Measurements from ENCODE around the gene MERTK. TPM values are rescaled to one million over a fixed set of nuclear protein-coding genes. Genes with fewer than 3 reads are reported as not detected.

The MERTK gene
- total and polyA plus RNA-seq, 2 donors (not counting 1 experiment from before 2014, with no cell fraction given): 0.04 to 0.34 TPM

GRCh38 chr2:111966241-111966640 is 67.8 kb downstream of the MERTK start:
- no CpG with 5 or more reads among the region's 1 CpG for WGBS (ENCODE audit: insufficient coverage)
- no peaks in the 10 kb centered on the region for H3K36me3 ChIP-seq (replicated peaks in 1 of 2; ENCODE audit: control extremely low read depth in 1 of 2, control insufficient read depth in 1 of 2, extremely low read depth in 1 of 2, insufficient read depth in 2 of 2, low read length in 1 of 2)
- H3K4me3 ChIP-seq (ENCODE audit: control extremely low read depth in 1 of 5, extremely low read depth in 1 of 5, insufficient read depth in 1 of 5, low read depth in 2 of 5, low read length in 4 of 5): no peak overlapping the region
- ChIA-PET CTCF (no interaction called here), POLR2A (no interaction called here)
- H3K4me3 Mint-ChIP-seq: no peak overlapping the region
- no peaks in the 10 kb centered on the region for H3K9me3 ChIP-seq (ENCODE audit: control extremely low read depth in 1 of 3, control insufficient read depth in 2 of 3, insufficient read depth in 1 of 3, low read length in 2 of 3)
- H3K27me3 Mint-ChIP-seq: peaks cover 11% of the 10 kb centered on the region
- H3K4me1 Mint-ChIP-seq: no peaks in the 10 kb centered on the region
- H3K4me1 ChIP-seq (ENCODE audit: control insufficient read depth in 2 of 2, insufficient read depth in 2 of 2, low read length in 2 of 2): no peaks in the 10 kb centered on the region
- H2AFZ ChIP-seq (ENCODE audit: insufficient read depth, low read depth, low read length, poor library complexity, severe bottlenecking): no peak overlapping the region
- no peak overlapping the region for H3K4me2 ChIP-seq (replicated peaks; ENCODE audit: low read depth, low read length, poor library complexity, severe bottlenecking)
- no peaks in the 10 kb centered on the region for H3K9me3 Mint-ChIP-seq (ENCODE audit: insufficient read depth)
- TF ChIP-seq EZH2 (IDR thresholded peaks at IDR 0.05; ENCODE audit: borderline replicate concordance, insufficient read depth, low read depth, low read length, poor library complexity, severe bottlenecking) (no peak), CTCF (IDR thresholded peaks at IDR 0.05) (no peak)
- no peaks in the 10 kb centered on the region for H3K79me2 ChIP-seq (ENCODE audit: control insufficient read depth, insufficient read depth, low read length)
- intact Hi-C loops (cut with micrococcal nuclease): no loop called here
- no peak overlapping the region for H3K27ac ChIP-seq (ENCODE audit: low read length in 2 of 2)
- ATAC-seq (ENCODE audit: low read depth): no peak
- no peaks in the 10 kb centered on the region for H4K20me1 ChIP-seq (ENCODE audit: control insufficient read depth, insufficient read depth, low read length, poor library complexity, severe bottlenecking)
- H3K9ac ChIP-seq (ENCODE audit: low read length): no peak overlapping the region
- H3K27ac Mint-ChIP-seq: no peak overlapping the region
- no peaks in the 10 kb centered on the region for H3K27me3 ChIP-seq (replicated peaks in 1 of 4; ENCODE audit: control extremely low read depth in 1 of 4, control insufficient read depth in 3 of 4, insufficient read depth in 4 of 4, low read length in 3 of 4)
- DNase-seq: no peak

GRCh38 chr2:111967018-111967417 is 68.6 kb downstream of the MERTK start:
- H3K4me1 Mint-ChIP-seq: no peaks in the 10 kb centered on the region
- no peak overlapping the region for H3K4me3 ChIP-seq (ENCODE audit: control extremely low read depth in 1 of 5, extremely low read depth in 1 of 5, insufficient read depth in 1 of 5, low read depth in 2 of 5, low read length in 4 of 5)

More at GRCh38 chr2:111967018-111967417, 68.6 kb downstream of the MERTK start:
- no peak for DNase-seq
- Histone ChIP-seq H3K36me3 (replicated peaks in 1 of 2; ENCODE audit: control extremely low read depth in 1 of 2, control insufficient read depth in 1 of 2, extremely low read depth in 1 of 2, insufficient read depth in 2 of 2, low read length in 1 of 2) (no peaks in the 10 kb centered on the region), H3K27ac (ENCODE audit: low read length in 2 of 2) (no peak overlapping the region), H3K79me2 (ENCODE audit: control insufficient read depth, insufficient read depth, low read length) (no peaks in the 10 kb centered on the region), H3K9me3 (ENCODE audit: control extremely low read depth in 1 of 3, control insufficient read depth in 2 of 3, insufficient read depth in 1 of 3, low read length in 2 of 3) (no peaks in the 10 kb centered on the region), H3K9ac (ENCODE audit: low read length) (no peak overlapping the region), H3K4me2 (replicated peaks; ENCODE audit: low read depth, low read length, poor library complexity, severe bottlenecking) (no peak overlapping the region), H3K27me3 (replicated peaks in 1 of 4; ENCODE audit: control extremely low read depth in 1 of 4, control insufficient read depth in 3 of 4, insufficient read depth in 4 of 4, low read length in 3 of 4) (no peaks in the 10 kb centered on the region), H4K20me1 (ENCODE audit: control insufficient read depth, insufficient read depth, low read length, poor library complexity, severe bottlenecking) (no peaks in the 10 kb centered on the region), H3K4me1 (ENCODE audit: control insufficient read depth in 2 of 2, insufficient read depth in 2 of 2, low read length in 2 of 2) (no peaks in the 10 kb centered on the region), H2AFZ (ENCODE audit: insufficient read depth, low read depth, low read length, poor library complexity, severe bottlenecking) (no peak overlapping the region)
- no peak for ATAC-seq (ENCODE audit: low read depth)
- no peak overlapping the region for H3K27ac Mint-ChIP-seq
- H3K4me3 Mint-ChIP-seq: no peak overlapping the region
- no peak for TF ChIP-seq CTCF (IDR thresholded peaks at IDR 0.05)
- no peak for TF ChIP-seq EZH2 (IDR thresholded peaks at IDR 0.05; ENCODE audit: borderline replicate concordance, insufficient read depth, low read depth, low read length, poor library complexity, severe bottlenecking)
- WGBS (ENCODE audit: insufficient coverage): 91% methylated on average over 1 of the region's 1 CpG
- H3K27me3 Mint-ChIP-seq: peaks cover 19% of the 10 kb centered on the region
- ChIA-PET CTCF (no interaction called here), POLR2A (no interaction called here)
- H3K9me3 Mint-ChIP-seq (ENCODE audit: insufficient read depth): no peaks in the 10 kb centered on the region
- intact Hi-C loops (cut with micrococcal nuclease): no loop called here
